HepG2 (cell line): ENCODE measurements around the gene LPIN3.

Experiments
- CTCF ChIP-seq: sonication (generic); formaldehyde crosslinking; IDR thresholded peaks from 2 replicates; pipeline ENCODE4 v1.5.0; 2020; ENCODE audit warnings: mild to moderate bottlenecking, missing genetic modification reagents, moderate library complexity
- ISL2 ChIP-seq: sonication (generic); formaldehyde crosslinking; IDR thresholded peaks from 2 replicates; pipeline ENCODE4 v1.5.0; 2020; ENCODE audit warnings: missing genetic modification reagents
- KAT2B ChIP-seq: fragments of 150-350 bp; IDR thresholded peaks from 2 replicates; pipeline ENCODE4 v1.6.1; 2014; ENCODE audit warnings: low read depth, low read length, borderline replicate concordance
- MAFK ChIP-seq, 2 experiments: IDR thresholded peaks in 1 of 2; conservative IDR thresholded peaks in 1 of 2; 2 replicates each; pipeline ENCODE4 v1.6.1; 2011; ENCODE audit warnings: improper control_type of control experiment in 2 of 2, low read length in 2 of 2
- REST ChIP-seq, 2 experiments: IDR thresholded peaks; 2 replicates each; pipeline ENCODE4 v1.6.1; 2011 to 2012; ENCODE audit warnings: low read length in 2 of 2, borderline replicate concordance in 1 of 2, low read depth in 1 of 2, mild to moderate bottlenecking in 1 of 2, moderate library complexity in 1 of 2
- ZBTB8A ChIP-seq: sonication (generic); formaldehyde crosslinking; IDR thresholded peaks from 2 replicates; pipeline ENCODE4 v1.4.0; 2020; ENCODE audit warnings: mild to moderate bottlenecking, low read depth, missing genetic modification reagents, borderline replicate concordance
- ZFX ChIP-seq: sonication (generic); formaldehyde crosslinking; IDR thresholded peaks from 2 replicates; pipeline ENCODE4 v1.4.0; 2020; ENCODE audit warnings: mild to moderate bottlenecking, low read depth, missing genetic modification reagents, moderate library complexity

DNA sequence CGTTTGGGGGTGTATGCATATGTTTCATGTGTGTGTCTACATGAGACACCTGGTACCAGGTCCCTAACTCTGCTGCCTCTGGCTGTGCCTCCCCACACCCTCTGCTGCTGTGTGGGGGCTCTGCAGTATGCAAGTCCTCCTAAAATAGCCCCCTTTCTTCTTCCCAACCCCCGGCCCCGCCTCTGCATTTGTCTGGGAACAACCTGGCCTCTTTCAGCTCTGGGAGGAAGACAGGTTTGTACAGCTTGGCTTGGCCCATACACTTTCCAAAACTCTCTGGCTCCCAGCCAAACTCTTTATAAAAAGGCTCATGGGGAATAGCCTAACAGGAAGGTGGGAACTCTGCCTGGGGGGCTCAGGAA is 53.1 kb downstream of the LPIN3 start:
- TF ChIP-seq MAFK (conservative IDR thresholded peaks at IDR 0.05 in 1 of 2, IDR thresholded peaks at IDR 0.05 in 1 of 2; ENCODE audit: low read length in 2 of 2) (no peak), ZBTB8A (CRISPR knock-in tag) (no peak), CTCF (CRISPR knock-in tag) (no peak), ZFX (CRISPR knock-in tag) (no peak), KAT2B (no peak), REST (IDR thresholded peaks at IDR 0.05; ENCODE audit: borderline replicate concordance in 1 of 2, low read depth in 1 of 2, low read length in 2 of 2) (no peak), ISL2 (CRISPR knock-in tag) (no peak)
